Endothelial cell of umbilical vein (primary cell): ENCODE data around the gene WDPCP. TPM values are rescaled to one million over a fixed set of nuclear protein-coding genes. Genes with fewer than 3 reads are reported as not detected.

ENCODE experiments used
- BruUV-seq: library from RNA; stranded (reverse); fragments of 400-500 nt; replicated peaks from 2 replicates; lab custom pipeline; 2021; lab: Mats Ljungman, UMichigan
- CTCF ChIA-PET: fragments of 300-600, 350-600 bp; sonication (Branson Sonifier 250); formaldehyde crosslinking; loops from one replicate; lab custom pipeline; 2021; ENCODE audit warnings: antibody characterized with exemption, inconsistent platforms; lab: Charles Lee
- POLR2A ChIA-PET: fragments of 300-600, 350-600 bp; sonication (Branson Sonifier 250); formaldehyde crosslinking; loops from one replicate; lab custom pipeline; 2021; ENCODE audit warnings: antibody characterized with exemption, inconsistent platforms; lab: Charles Lee
- DNase-seq: peaks from one replicate; pipeline ENCODE4 v3.0.0-alpha.2; 2011; ENCODE audit warnings: low read depth, low spot score
- FAIRE-seq: peaks from 2 replicates; lab custom pipeline; 2011; peaks lifted over from hg19 to GRCh38; lab: Jason Lieb, UNC
- H2AFZ ChIP-seq: 2 replicates; pipeline ENCODE4 v1.6.0; 2012; ENCODE audit warnings: low read depth, low read length, control low read depth, inconsistent platforms
- H3K27ac ChIP-seq: 2 replicates; pipeline ENCODE4 v1.5.1; 2011; ENCODE audit warnings: low read depth, mild to moderate bottlenecking, control low read depth, low read length, moderate library complexity; ENCODE audit not compliant: insufficient read depth
- H3K27me3 ChIP-seq, 2 experiments: 2 replicates each; pipeline versions ENCODE4 v1.6.0 to v1.6.1; 2011; ENCODE audit warnings: low read length in 2 of 2, mixed read lengths in 1 of 2; ENCODE audit not compliant: control insufficient read depth in 2 of 2, insufficient read depth in 2 of 2
- H3K36me3 ChIP-seq, 2 experiments: 2 replicates in 1 of 2; 3 replicates in 1 of 2; pipeline ENCODE4 v1.5.1; 2011; ENCODE audit warnings: low read length in 2 of 2, mild to moderate bottlenecking in 1 of 2, moderate library complexity in 1 of 2; ENCODE audit not compliant: control insufficient read depth in 2 of 2, insufficient read depth in 2 of 2; ENCODE audit errors: extremely low read depth in 1 of 2
- H3K4me1 ChIP-seq: 3 replicates; pipeline ENCODE4 v1.5.1; 2011; ENCODE audit warnings: mild to moderate bottlenecking, low read length; ENCODE audit not compliant: control insufficient read depth, insufficient read depth; ENCODE audit errors: extremely low read depth
- H3K4me2 ChIP-seq: 2 replicates; pipeline ENCODE4 v1.6.1; 2011; ENCODE audit warnings: low read length, control low read depth, mixed read lengths; ENCODE audit not compliant: insufficient read depth
- H3K4me3 ChIP-seq, 3 experiments: fragments of 200-600 bp in 1 of 3; sonication (generic), shearing (Covaris generic) in 1 of 3; replicated peaks in 1 of 3; 2 replicates each; pipeline ENCODE4 v1.5.1; 2011 to 2016; ENCODE audit warnings: control low read depth in 3 of 3, low read length in 3 of 3, mild to moderate bottlenecking in 2 of 3, inconsistent platforms in 1 of 3, low read depth in 1 of 3, moderate library complexity in 1 of 3; ENCODE audit not compliant: insufficient read depth in 1 of 3
- H3K79me2 ChIP-seq: 2 replicates; pipeline ENCODE4 v1.6.0; 2012; ENCODE audit warnings: low read length, inconsistent platforms; ENCODE audit not compliant: control insufficient read depth, insufficient read depth
- H3K9ac ChIP-seq: replicated peaks from 2 replicates; pipeline ENCODE3; 2011; ENCODE audit warnings: low read length, control low read depth; ENCODE audit not compliant: insufficient read depth; ENCODE audit errors: extremely low read depth
- H3K9me1 ChIP-seq: replicated peaks from 3 replicates; pipeline ENCODE4 v1.6.0; 2011; ENCODE audit warnings: mild to moderate bottlenecking, low read length; ENCODE audit not compliant: control insufficient read depth, insufficient read depth; ENCODE audit errors: extremely low read depth
- H3K9me3 ChIP-seq: replicated peaks from 2 replicates; pipeline ENCODE4 v1.5.1; 2012; ENCODE audit warnings: low read length, inconsistent platforms; ENCODE audit not compliant: control insufficient read depth, insufficient read depth
- H4K20me1 ChIP-seq: replicated peaks from 2 replicates; pipeline ENCODE3; 2011; ENCODE audit warnings: mild to moderate bottlenecking, low read length; ENCODE audit not compliant: control insufficient read depth, insufficient read depth; ENCODE audit errors: extremely low read depth
- EZH2 ChIP-seq: IDR thresholded peaks from 2 replicates; pipeline ENCODE4 v1.6.1; 2012; ENCODE audit warnings: borderline replicate concordance, low read depth, mild to moderate bottlenecking, moderate library complexity, low read length, inconsistent platforms; ENCODE audit not compliant: severe bottlenecking
- FOS ChIP-seq: IDR thresholded peaks from 2 replicates; pipeline ENCODE4 v1.6.1; 2011; ENCODE audit warnings: mild to moderate bottlenecking, low read length, moderate library complexity, borderline replicate concordance; ENCODE audit not compliant: insufficient read depth
- GATA2 ChIP-seq: IDR thresholded peaks from 2 replicates; pipeline ENCODE4 v1.7.0; 2011; ENCODE audit warnings: low read depth, mild to moderate bottlenecking, moderate library complexity, mixed read lengths, low read length; ENCODE audit not compliant: insufficient read length, insufficient read depth
- JUN ChIP-seq: IDR thresholded peaks from 2 replicates; pipeline ENCODE4 v1.6.1; 2011; ENCODE audit warnings: borderline replicate concordance, low read depth; ENCODE audit not compliant: insufficient read length, insufficient read depth
- MYC ChIP-seq: IDR thresholded peaks from one replicate; pipeline ENCODE4 v1.6.1; 2011; ENCODE audit warnings: mild to moderate bottlenecking, low read depth, low read length
- POLR2A ChIP-seq: IDR thresholded peaks from 2 replicates; pipeline ENCODE4 v1.6.1; 2012; ENCODE audit warnings: low read depth, mild to moderate bottlenecking, control low read depth, low read length
- POLR2AphosphoS5 ChIP-seq: IDR thresholded peaks from 2 replicates; pipeline ENCODE4 v1.6.1; 2012; ENCODE audit warnings: low read depth, mild to moderate bottlenecking, control low read depth, low read length, moderate library complexity; ENCODE audit not compliant: insufficient read depth
- dilution Hi-C: fragments of 300-500 bp; cut with MboI; formaldehyde crosslinking; loops from one replicate; pipeline ENCODE4 v1.15.0; 2019; ENCODE audit warnings: low sequenced_read_pairs; ENCODE audit not compliant: extremely low pct_ligation_motif_present
- intact Hi-C: fragments of 100-400 bp; cut with micrococcal nuclease; formaldehyde crosslinking; loops from one replicate; pipeline ENCODE4 v1.10.0; 2022
- polyA plus RNA-seq, 4 experiments: library from polyadenylated mRNA; depleted of rRNA in 3 of 4; stranded (reverse) in 3 of 4; unstranded in 1 of 4; fragments of >200 nt; gene quantifications; 2 replicates each; pipeline versions ENCODE4 v1.2.1 to v1.2.3, GENCODE V29; 2011 to 2012; ENCODE audit warnings: missing spikeins in 1 of 4
- total RNA-seq: library from RNA; stranded (reverse); gene quantifications from 2 replicates; pipeline ENCODE4 v1.2.3, GENCODE V29; 2021
- TF ChIP-seq, protein P1 (sequence below), 2 donors: IDR thresholded peaks; 1 replicate in 1 of 2; 2 replicates in 1 of 2; pipeline ENCODE4 v1.5.1; 2011; ENCODE audit warnings: low read length in 2 of 2, mild to moderate bottlenecking in 2 of 2, moderate library complexity in 2 of 2, control low read depth in 1 of 2, inconsistent platforms in 1 of 2, low read depth in 1 of 2; ENCODE audit not compliant: insufficient read depth in 1 of 2; ENCODE audit errors: extremely low read depth in 1 of 2
- TF ChIP-seq, protein P2 (sequence below): IDR thresholded peaks from 2 replicates; pipeline ENCODE4 v1.6.1; 2011; ENCODE audit not compliant: insufficient read depth, insufficient read length

Gene WDPCP
- total and polyA plus RNA-seq, 2 donors (not counting 3 experiments of a cell fraction or from before 2014, with no cell fraction given), result 4.0 to 8.8 TPM

DNA sequence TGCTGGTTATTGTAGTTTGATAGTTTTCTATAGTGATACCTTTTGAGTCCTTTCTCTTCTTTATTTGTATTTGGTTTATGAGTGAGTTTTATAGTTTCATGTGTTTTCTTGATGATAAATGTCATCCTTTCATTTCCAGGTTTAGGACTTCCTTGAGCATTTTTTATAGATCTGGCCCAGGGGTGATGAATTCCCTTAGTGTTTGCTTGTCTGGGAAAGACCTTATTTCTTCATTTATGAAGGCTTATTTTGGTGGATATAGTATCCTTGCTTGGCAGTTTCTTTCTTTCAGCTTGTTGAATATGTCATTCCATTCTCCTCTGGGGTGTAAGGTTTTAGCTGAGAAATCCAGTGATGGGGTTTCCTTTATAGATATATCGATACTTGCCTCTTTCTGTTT, 483.8 kb downstream of the WDPCP start:
- H4K20me1 ChIP-seq, result no peaks in the 10 kb centered on the region
- no peaks in the 10 kb centered on the region for H3K4me1 ChIP-seq
- CTCF ChIA-PET, result no interaction called here
- no peaks in the 10 kb centered on the region for H3K9me1 ChIP-seq
- H3K27ac ChIP-seq, result no peak overlapping the region
- peaks cover 0 to 5% of the 10 kb centered on the region in 2 experiments for H3K27me3 ChIP-seq
- no peak overlapping the region for H3K9ac ChIP-seq
- no peak overlapping the region for H2AFZ ChIP-seq
- DNase-seq, result no peak
- dilution Hi-C loops (no loop called here), intact Hi-C loops (no loop called here)
- H3K79me2 ChIP-seq, result no peaks in the 10 kb centered on the region
- FAIRE-seq, result no peak
- no TSS peak for BruUV-seq
- POLR2A ChIA-PET, result no interaction called here
- H3K9me3 ChIP-seq, result no peaks in the 10 kb centered on the region
- TF ChIP-seq, protein P1, sequence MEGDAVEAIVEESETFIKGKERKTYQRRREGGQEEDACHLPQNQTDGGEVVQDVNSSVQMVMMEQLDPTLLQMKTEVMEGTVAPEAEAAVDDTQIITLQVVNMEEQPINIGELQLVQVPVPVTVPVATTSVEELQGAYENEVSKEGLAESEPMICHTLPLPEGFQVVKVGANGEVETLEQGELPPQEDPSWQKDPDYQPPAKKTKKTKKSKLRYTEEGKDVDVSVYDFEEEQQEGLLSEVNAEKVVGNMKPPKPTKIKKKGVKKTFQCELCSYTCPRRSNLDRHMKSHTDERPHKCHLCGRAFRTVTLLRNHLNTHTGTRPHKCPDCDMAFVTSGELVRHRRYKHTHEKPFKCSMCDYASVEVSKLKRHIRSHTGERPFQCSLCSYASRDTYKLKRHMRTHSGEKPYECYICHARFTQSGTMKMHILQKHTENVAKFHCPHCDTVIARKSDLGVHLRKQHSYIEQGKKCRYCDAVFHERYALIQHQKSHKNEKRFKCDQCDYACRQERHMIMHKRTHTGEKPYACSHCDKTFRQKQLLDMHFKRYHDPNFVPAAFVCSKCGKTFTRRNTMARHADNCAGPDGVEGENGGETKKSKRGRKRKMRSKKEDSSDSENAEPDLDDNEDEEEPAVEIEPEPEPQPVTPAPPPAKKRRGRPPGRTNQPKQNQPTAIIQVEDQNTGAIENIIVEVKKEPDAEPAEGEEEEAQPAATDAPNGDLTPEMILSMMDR (IDR thresholded peaks at IDR 0.05; ENCODE audit: extremely low read depth in 1 of 2, insufficient read depth in 1 of 2, low read depth in 1 of 2, low read length in 2 of 2), result no peak
- TF ChIP-seq POLR2A, result no peak
- TF ChIP-seq, protein P2, sequence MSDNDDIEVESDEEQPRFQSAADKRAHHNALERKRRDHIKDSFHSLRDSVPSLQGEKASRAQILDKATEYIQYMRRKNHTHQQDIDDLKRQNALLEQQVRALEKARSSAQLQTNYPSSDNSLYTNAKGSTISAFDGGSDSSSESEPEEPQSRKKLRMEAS, result no peak
- no peak for TF ChIP-seq GATA2
- no peaks in the 10 kb centered on the region for H3K36me3 ChIP-seq
- no peak overlapping the region for H3K4me3 ChIP-seq
- H3K4me2 ChIP-seq, result no peak overlapping the region

DNA sequence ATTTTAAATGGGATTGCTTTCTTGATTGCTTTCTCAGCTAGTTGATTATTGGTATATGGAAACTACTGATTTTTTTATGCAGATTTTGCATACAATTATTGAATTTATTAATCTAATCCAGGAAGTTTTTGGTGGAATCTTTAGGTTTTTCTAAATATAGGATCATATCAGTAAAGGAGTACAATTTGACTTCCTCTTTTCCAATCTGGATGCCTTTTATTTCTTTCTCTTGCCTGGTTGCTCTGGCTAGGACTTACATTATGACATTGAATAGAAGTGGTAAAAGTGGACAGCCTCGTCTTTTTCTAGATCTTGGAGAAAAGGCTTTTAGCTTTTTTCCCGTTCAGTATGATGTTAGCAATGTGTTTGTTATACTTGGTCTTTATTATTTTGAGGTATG, 486.3 kb downstream of the WDPCP start:
- no peaks in the 10 kb centered on the region for H4K20me1 ChIP-seq
- no peak overlapping the region for H3K27ac ChIP-seq
- intact Hi-C loops, result no loop called here
- H3K79me2 ChIP-seq, result no peaks in the 10 kb centered on the region
- H3K9me1 ChIP-seq, result no peaks in the 10 kb centered on the region
- no peaks in the 10 kb centered on the region for H3K4me1 ChIP-seq
- H2AFZ ChIP-seq, result no peak overlapping the region
- DNase-seq (no peak), FAIRE-seq (no peak)
- CTCF ChIA-PET, result no interaction called here
- POLR2A ChIA-PET, result no interaction called here
- no peaks in the 10 kb centered on the region for H3K9me3 ChIP-seq
- H3K9ac ChIP-seq, result no peak overlapping the region
- dilution Hi-C loops, result no loop called here
- H3K4me3 ChIP-seq, result no peak overlapping the region
- peaks cover 0 to 5% of the 10 kb centered on the region in 2 experiments for H3K27me3 ChIP-seq
- H3K36me3 ChIP-seq, result no peaks in the 10 kb centered on the region
- no TSS peak for BruUV-seq
- H3K4me2 ChIP-seq, result no peak overlapping the region
- TF ChIP-seq MYC, result no peak
- no peak for TF ChIP-seq FOS
- TF ChIP-seq, protein P2, result no peak
- TF ChIP-seq POLR2AphosphoS5, result no peak
- no peak for TF ChIP-seq EZH2
- TF ChIP-seq GATA2, result no peak
- TF ChIP-seq, protein P1 (IDR thresholded peaks at IDR 0.05; ENCODE audit: extremely low read depth in 1 of 2, insufficient read depth in 1 of 2, low read depth in 1 of 2, low read length in 2 of 2), result no peak
- TF ChIP-seq JUN, result no peak
- no peak for TF ChIP-seq POLR2A
